ENCODE measurements around the gene TMEM244.
"Not testable (repeated sequence)": the region's sequence is repeated elsewhere in the genome, so short reads cannot be mapped to it uniquely, and the experiment has no call there.

The TMEM244 gene

DNA sequence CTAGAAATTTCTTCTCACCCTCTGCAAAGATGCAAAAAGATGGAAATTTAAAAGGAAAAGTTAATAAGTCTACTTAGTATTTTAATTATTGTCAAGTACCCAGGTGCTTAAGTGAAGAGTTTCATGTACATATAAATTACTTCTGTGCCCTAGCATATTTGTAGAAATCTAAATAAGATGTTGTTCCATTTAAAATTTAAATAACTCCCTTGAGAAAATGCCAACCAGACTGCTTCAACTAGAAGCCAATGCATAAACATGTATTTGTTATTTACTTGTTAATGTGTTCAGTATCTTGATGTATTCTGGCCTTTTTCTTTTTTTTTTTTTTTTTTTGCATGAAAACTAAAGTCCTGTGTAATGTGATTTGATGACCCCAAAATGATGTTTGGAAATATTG lies 6.3 kb upstream of the TMEM244 start:
- DNase-seq (ENCODE audit: extremely low read depth in 1 of 2, low read depth in 1 of 2): no peak

DNA sequence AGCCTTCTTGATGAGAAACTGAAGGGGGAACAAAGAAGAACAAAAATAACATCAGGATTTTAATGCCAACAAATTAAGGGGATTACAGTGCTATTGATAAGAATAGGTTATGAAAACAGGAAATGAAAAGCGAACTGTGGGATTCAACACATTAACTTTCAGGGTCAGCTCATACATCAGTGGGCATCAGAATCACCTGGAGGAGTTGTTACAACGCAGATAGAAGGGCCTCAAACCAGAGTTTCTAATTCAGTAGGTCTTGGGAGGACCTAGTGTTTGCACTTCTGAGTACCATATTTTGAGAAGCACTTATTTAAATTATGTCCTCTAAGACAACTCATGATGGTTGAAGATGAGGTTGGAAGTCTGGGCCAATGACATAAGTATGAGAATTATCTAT lies 5.6 kb upstream of the TMEM244 start:
- no peak for DNase-seq (ENCODE audit: extremely low read depth in 1 of 2, low read depth in 1 of 2)

DNA sequence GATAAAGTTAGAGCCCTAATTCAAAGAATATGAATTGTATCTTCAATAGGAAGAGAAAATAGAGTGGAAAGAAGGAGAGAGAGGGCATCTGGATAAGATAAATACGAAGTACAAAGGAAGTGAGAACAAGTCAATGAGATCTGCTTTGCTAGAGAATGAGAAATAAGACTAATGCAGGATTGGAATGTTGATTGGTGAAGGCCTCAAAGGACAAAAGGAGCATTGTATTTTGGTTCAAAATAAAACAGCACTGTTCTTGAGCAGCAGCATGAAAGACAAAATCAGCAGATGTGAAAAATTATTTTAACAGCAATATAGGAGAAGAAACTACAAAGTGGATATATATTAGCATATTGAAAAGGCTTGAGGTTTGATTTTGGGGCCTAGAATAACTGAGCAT lies 5.1 kb upstream of the TMEM244 start:
- DNase-seq (ENCODE audit: extremely low read depth in 1 of 2, low read depth in 1 of 2): no peak

DNA sequence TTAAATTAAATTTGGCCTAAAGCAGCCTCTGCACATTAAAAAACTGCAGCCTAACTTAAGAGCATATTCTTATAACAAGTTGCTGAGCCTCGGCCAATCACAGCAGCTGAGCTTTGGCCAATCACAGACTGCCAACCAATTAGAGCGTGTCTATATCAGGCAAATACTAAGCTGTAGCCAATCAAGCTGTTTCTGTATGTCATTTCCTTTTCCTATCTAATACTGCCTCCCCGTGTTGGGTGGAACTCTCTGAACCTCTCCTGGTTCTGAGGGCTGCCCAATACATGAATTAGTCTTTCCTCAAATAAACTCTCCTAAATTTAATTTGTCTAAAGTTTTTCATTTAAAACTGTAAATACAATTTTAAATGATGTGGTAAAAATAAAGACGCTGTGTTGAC lies 3.9 kb upstream of the TMEM244 start:
- DNase-seq (ENCODE audit: extremely low read depth in 1 of 2, low read depth in 1 of 2): no peak

DNA sequence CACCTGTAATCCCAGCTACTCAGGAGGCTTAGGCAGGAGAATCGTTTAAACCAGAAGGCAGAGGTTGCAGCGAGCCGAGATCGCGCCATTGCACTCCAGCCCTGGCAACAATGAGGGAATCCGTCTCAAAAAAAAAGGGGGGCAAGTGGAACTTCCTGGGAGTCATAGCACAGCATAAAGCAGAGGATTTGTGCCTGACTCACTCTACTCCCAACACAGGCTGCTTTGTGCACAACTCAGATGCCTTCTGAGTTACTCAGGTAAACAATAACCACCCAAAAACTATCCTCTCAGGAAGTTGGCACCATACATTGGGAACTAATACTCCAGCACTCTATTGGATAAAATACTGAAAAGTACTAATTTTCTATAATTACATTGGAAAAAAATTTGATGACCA lies 2.5 kb upstream of the TMEM244 start:
- DNase-seq (ENCODE audit: extremely low read depth in 1 of 2, low read depth in 1 of 2): no peak

DNA sequence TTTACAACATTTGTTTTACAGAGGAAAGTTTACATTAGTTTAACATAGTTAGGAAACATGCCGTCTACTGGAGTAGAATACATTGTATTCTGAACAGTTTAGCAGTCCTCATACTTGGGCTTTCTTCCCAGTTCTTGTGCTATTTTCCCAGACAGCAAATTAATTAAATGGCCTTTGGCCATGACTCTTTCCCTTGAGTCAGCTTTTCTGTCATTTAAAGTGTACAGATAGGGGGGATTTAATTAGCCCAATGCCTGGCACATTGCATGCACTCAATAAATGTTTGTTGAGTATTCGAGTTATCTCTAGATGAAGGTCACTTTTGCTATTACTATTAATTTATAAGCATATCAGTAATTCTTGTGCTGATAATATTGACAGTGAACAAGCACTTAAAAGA lies 1.6 kb downstream of the TMEM244 start:
- no peak for DNase-seq (ENCODE audit: extremely low read depth in 1 of 2, low read depth in 1 of 2)

DNA sequence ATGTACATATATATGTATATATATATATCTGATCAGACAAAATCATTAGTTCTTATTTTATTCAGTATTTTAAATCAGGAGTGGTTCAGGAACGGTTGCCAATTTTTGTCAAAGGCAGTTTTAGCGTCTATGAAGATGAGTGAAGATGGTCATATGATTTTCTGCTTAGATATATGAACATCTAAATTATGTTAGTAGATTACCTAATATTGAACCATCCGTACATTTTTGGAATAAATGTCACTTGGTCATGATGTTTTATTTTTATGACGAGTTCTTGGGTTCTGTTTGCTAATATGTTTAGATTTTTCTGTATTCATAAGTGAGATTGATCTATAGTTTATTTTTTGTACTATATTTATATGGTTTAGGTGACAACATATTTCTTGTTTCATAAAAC lies 3.3 kb downstream of the TMEM244 start:
- DNase-seq (ENCODE audit: extremely low read depth in 1 of 2, low read depth in 1 of 2): no peak

DNA sequence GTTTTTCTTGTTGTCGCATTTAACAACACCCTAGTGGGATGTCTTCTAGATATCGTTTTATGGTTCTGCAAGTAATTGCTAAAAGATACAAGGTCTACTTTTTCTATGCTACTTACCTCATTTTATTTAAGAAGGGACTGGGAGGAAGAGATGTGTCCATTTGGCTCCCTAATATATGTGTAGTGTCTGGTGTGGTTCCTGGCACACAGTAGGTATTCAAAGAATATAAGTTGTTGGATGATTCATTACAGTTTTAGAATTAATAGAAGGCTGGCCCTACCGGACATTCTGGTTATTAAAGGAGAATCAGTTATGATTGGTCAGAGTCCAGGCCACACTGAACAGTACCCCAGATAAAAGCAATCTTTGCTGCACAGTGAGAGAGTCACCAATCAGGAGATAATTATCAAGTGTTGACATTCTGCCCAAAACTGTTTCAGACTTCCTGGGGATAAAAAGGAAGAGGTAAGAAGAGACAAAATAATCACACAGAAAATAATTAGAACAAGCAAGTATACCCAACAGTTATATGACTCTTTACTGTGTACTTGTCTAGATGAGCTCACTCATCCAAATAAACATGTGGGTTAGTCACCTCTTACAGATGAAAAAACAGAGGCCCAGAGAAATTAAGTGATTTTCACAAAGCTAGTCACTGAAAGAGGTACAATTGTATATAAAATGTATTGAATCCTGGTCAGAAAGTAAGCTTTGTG lies 7.0 kb downstream of the TMEM244 start:
- DNase-seq (ENCODE audit: extremely low read depth in 1 of 2, low read depth in 1 of 2): no peak

DNA sequence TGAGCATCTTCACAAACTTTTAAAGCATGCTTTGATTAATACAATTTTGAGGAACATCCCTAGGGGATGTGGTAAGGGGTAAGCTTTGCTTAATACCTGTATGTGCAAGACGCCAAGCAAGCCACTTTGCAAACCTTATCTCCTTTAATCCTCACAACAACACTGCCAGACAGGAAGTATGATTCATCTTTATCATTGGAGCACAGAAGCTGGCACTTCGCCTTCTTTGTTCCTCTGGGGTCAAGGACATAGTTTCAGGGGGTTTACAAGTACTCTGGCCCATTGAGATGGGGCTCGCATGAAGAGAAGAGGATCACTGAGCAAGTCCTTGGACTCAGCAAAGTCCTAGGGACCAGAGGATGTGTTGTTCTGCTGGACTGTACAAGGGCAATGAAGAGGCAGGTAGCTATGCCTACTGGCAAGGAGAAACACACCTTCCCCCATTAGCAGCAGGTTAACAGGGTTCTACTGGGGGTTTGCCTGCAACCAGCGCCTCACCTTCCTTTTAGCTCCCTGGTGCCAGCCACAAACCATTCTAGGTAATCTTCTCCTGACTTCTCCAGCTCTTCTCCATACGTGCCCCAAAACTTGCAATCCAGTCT lies 8.8 kb downstream of the TMEM244 start:
- DNase-seq (ENCODE audit: extremely low read depth in 1 of 2, low read depth in 1 of 2): no peak

DNA sequence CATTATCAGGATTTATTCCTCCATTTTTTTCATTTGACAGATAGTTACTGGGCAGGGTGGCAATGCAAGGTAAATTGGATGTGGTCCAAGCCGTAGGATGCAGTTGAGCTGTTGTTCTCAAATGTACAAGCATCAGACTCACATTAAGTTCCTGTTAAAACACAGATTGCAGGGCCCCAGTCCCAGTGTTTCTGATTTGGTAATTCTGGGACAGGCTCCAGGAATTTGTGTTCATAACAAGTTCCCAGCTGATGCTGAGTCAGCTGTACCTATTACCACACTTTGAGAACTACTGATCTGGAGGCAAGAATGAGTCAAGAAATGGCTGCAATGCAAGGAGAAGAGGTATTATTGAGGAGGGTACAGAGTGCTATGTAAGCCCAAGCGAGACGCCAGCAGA lies 11.7 kb downstream of the TMEM244 start:
- no peak for DNase-seq (ENCODE audit: extremely low read depth in 1 of 2, low read depth in 1 of 2)

DNA sequence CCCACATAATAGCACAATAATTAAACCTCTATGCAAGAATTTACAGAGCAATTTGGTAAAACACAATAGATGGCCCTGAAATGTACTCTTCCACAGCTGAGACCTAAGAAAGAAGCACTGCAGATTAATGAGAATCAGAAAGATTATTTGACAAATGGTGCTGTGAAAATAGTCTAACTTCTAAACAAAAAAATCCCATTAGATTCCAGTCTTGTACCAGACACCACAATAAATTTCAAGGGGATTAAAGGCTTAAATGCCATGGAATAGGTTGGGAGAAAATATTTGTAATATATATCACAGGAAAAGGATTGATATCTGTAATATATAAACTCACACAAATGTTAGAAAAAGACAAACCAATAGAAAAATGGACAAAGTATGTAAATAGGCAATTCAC lies 14.4 kb downstream of the TMEM244 start:
- DNase-seq (ENCODE audit: extremely low read depth in 1 of 2, low read depth in 1 of 2): no peak

DNA sequence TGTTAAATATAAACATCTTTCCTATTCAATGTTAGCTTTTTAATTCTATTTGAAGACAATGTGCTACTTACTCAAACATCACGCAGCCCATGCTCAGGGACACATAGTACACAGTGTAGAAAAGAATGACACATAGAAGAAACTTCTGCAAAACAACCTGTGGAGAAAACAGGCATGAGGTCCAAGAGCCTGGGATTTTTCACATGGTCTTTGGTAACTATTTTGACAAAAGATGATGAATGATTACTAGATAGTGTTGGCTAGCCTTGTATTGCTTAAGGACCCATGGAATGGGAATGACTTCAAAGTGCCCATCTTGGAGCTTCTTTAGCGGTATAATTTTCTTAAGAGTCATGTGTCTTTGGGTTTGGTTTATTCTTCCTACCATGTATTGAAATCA lies 15.4 kb downstream of the TMEM244 start:
- no peak for DNase-seq (ENCODE audit: extremely low read depth in 1 of 2, low read depth in 1 of 2)

DNA sequence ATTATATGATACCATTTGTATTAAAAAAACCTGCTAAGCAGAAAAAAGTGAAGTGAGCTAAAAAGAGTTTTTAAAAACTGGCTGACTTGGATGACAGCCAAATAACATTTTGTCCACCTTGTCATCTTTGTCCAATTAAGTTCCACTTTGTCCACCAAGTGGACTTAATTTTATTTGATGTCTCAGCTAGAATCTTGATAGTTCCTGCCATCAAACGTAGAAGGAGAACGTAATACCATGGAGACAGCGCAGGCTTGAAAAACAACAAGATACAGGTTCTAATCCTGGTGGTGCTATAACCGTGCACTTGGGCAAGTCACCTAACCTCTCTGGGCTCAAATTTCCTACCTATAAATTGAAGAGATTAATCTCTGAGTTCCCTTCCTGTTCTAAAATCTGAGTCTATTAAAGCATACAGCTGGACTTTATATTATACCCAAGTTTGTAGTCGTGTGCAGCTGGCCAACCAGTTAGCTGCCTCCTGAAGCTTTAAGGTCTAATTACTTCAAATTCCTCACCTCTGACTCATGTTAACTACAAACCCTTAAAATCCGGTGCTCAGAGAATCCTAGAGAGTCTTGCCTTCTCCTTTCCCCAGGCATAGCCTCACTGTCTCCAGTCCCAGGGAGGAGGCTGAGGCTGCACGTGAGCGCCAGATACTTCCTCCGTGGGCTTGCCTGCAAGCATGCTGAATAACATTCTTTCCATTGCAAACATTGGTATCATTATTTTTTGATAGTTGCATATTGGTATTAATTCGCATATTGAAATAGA lies 16.8 kb downstream of the TMEM244 start:
- DNase-seq (ENCODE audit: extremely low read depth in 1 of 2, low read depth in 1 of 2): no peak

DNA sequence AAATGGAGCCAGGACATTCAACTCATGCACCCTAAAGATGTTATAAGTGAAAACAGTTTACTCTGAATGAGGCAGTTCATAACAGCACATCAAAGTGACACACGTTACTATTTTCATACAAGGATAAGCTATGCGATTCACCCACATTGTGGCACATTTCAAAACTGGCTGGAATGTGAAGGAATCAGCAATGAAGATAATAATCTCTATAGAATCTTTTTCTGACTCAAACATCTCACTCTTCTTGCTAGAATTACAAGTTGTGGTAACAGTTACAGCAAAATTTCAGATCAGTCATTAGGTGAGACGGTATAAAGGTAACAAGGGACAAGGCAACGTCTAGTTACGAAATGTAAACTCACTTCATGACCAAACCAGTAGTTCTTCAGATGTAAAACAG lies 17.5 kb downstream of the TMEM244 start:
- DNase-seq (ENCODE audit: extremely low read depth in 1 of 2, low read depth in 1 of 2): no peak

DNA sequence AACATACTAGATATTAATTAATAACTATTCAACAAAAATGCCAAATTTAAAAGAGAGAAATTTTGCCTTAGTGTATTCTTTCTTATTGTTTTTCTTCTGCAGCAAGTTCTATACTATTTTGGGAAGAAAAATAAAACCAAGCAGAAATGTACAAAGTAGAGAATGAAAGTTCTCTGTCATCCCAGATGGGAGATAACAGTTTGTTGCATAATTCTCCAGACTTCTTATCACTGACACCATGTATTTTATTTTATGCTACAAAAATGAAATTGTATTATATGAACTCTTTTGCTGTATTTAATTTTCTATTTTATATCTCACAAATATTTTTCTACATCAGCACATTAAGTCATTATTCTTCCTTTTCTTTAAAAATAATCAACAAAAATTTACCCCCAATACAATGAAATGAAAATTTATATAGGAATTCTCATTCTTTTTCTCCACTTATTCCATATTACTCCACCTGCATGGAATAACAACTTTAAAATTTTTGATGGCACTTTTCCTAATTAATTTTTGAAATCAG lies 18.2 kb downstream of the TMEM244 start:
- DNase-seq (ENCODE audit: extremely low read depth in 1 of 2, low read depth in 1 of 2): no peak

DNA sequence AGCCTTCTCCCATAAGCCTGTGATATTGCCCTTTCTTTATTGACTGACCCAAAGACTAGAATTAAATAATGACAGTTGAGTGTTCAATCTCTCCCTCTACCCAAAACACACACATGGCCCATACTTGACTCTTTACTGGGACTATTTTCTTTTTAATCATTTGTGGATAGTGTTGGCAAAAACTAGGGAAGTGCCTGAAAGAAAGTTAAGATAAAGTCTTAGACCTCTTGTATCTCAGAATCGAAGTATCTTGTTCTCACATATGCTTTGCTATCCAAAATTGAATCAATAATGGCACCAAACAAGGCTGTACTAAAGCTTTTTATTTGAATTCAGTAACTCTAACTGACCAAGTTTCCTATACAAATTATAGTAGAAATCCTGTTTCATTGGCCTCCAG lies 19.0 kb downstream of the TMEM244 start:
- no peak for DNase-seq (ENCODE audit: extremely low read depth in 1 of 2, low read depth in 1 of 2)

DNA sequence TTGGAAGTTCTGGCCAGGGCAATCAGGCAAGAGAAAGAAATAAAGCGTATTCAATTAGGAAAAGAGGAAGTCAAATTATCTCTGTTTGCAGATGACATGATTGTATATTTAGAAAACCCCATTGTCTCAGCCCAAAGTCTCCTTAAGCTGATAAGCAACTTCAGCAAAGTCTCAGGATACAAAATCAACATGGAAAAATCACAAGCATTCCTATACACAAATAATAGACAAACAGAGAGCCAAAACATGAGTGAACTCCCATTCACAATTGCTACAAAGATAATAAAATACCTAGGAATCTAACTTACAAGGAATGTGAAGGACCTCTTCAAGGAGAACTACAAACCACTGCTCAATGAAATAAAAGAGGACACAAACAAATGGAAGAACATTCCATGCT lies 21.6 kb downstream of the TMEM244 start:
- DNase-seq (ENCODE audit: extremely low read depth in 1 of 2, low read depth in 1 of 2): not testable (repeated sequence)

DNA sequence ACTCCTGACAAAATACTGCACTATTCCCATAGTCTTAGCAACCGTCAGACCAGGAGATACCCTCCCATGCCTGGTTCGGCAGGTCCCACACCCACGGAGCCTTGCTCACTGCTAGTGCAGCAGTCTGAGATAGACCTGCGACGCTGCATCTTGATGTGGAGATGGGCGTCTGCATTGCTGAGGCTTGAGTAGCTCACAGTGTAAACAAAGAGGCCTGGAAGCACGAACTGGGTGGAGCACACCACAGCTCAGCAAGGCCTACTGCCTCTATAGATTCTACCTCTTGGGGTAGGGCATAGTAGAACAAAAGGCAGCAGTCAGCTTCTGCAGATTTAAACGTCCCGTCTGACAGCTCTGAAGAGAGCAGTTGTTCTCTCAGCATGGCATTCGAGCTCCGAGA lies 25.4 kb downstream of the TMEM244 start:
- DNase-seq (ENCODE audit: extremely low read depth in 1 of 2, low read depth in 1 of 2): no peak

DNA sequence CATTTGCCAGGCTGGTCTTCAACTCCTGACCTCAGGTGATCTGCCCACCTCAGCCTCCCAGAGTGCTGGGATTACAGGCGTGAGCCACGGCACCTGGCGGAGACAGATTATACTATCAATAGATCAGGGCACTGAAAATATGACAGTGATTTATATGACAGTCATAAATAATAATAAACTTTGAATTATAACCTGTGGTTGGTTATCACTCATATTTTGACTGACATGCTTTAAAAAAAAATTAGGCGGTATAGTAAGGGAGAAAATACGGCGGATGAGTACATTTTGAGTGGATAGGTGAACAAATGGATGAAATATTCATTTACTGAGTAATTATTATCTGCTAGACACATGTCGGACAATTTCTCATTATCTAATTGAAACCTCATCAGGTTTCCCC lies 28.8 kb downstream of the TMEM244 start:
- DNase-seq (ENCODE audit: extremely low read depth in 1 of 2, low read depth in 1 of 2): no peak

DNA sequence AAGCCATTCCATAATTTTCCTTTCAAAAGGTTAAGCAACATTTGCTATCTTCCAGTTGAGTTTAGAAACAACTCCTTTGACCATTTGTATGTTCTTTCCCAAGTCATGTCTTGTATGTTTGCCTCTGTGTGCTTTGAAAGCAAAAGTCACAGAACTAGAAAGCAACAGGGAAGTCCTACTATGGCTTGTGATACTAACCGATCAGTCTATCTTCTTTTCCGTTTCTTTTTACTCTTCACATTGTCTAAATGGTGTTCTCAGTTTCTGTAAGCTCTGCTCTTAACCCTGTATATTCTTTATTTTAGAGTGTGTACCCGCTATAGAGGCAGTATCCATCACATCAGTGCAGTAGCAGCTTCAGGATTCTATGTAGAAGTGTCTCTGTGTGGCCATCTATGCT lies 32.9 kb downstream of the TMEM244 start:
- DNase-seq (ENCODE audit: extremely low read depth in 1 of 2, low read depth in 1 of 2): no peak

DNA sequence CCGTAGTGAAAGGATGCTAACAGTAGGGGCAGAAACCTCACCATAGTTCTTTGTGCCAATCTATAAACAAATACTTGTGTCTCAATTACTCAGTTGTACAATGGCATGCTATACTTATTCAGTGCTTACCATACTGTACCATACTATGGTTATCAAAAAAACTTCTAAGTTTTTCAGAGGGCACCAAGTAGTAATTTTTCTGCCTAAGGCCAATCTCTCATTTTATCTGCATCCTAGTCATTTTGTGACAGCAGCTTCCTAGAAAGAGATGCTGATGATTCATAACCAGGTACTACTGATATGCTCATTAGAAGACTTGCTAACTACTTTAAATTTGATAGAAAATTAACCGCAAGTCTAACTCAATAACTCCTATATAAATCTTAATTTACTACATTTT lies 42.9 kb downstream of the TMEM244 start:
- DNase-seq (ENCODE audit: extremely low read depth in 1 of 2, low read depth in 1 of 2): no peak

DNA sequence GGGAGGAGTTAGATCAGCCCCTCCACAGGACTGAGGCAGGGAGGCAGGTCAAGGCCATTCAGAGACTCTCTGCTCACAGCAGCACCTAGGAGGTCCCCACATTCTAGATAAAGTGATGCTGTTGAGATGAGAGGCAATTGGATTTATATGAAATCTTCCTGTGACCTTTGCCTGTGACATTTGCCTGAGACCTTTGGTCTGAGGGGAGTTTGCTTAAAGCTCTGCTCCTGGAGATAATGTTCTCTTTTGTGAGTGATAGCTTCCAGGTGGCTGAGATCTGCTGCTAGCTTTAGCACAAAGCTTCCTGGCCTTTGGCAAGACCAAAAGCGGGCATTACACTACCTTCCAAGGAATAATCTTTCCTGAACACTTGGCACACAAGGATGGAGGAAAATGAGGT lies 43.3 kb downstream of the TMEM244 start:
- no peak for DNase-seq (ENCODE audit: extremely low read depth in 1 of 2, low read depth in 1 of 2)

Measured in activated CD8-positive, alpha-beta memory T cell treated with anti-CD3 and anti-CD28 coated beads for 1 hour (primary cell).